OCI-LY1 (cell line): ENCODE data around the gene KLHL25.

Source experiments
- CTCF ChIP-seq: fragments of 200-600 bp; sonication (generic), shearing (Covaris generic); IDR thresholded peaks from 2 replicates; pipeline ENCODE4 v1.5.1; 2017; ENCODE audit warnings: mild to moderate bottlenecking, antibody characterized with exemption, low read length, moderate library complexity, mixed read lengths
- EZH2 ChIP-seq: fragments of 200-600 bp; sonication (generic), shearing (Covaris generic); IDR thresholded peaks from 2 replicates; pipeline ENCODE4 v1.8.0; 2017; ENCODE audit warnings: borderline replicate concordance, mixed run types, mild to moderate bottlenecking, antibody characterized with exemption, low read length, moderate library complexity, mixed read lengths

GRCh38 chr15:85766001-85766831, 28.5 kb downstream of the KLHL25 start:
- TF ChIP-seq CTCF, result no peak
- TF ChIP-seq EZH2, result no peak
